GM11168 (cell line): ENCODE measurements around the gene RASD1.
"Not testable (repeated sequence)": the region's sequence is repeated elsewhere in the genome, so short reads cannot be mapped to it uniquely, and the experiment has no call there.

ENCODE experiments used
- in situ Hi-C: fragments of 300-500 bp; cut with MboI; formaldehyde crosslinking; loops from one replicate; pipeline ENCODE4 v1.12.0; 2022; ENCODE audit warnings: low sequenced_read_pairs; ENCODE audit not compliant: unreplicated experiment

Gene RASD1

DNA sequence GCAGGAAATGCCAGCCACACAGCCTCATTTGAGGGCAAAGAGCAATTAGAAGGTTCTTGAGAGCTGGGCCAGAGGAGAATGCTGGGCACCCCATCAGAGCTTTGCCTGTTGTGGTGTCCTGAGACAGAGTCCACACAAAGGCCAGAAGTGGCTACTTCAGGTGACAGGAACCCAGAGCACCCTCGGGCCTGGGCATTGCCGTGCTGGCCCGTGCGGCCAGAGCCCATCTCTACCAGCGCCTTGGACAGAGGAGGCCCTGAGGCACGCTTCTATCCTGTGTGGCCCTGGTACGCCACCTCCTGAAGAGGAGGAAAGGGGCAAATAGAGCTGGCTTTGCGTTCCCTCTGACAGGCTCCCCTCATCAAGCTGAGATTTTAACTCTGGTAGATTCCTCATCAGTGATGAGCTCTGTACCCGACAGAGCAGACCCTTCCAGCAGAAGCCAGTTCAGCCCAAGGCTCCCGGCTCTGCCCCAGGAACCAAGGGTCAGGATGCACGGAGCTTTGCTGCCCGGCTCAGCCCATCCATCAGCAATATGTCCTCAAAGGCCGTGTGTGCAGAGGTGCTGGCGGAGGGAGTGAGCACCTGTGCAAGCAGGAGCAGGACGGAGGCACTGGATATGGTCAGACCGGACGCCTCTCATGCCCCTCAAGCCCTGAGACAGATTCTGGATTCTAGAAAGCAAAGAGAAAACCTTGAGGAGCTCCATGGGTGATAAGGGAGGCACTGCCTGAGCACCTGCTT is 3.4 kb upstream of the RASD1 start:
- in situ Hi-C loops, result loop anchor here (5.0 kb wide), 1 partner anchor 148 kb away; no protein-coding TSS in a partner anchor

DNA sequence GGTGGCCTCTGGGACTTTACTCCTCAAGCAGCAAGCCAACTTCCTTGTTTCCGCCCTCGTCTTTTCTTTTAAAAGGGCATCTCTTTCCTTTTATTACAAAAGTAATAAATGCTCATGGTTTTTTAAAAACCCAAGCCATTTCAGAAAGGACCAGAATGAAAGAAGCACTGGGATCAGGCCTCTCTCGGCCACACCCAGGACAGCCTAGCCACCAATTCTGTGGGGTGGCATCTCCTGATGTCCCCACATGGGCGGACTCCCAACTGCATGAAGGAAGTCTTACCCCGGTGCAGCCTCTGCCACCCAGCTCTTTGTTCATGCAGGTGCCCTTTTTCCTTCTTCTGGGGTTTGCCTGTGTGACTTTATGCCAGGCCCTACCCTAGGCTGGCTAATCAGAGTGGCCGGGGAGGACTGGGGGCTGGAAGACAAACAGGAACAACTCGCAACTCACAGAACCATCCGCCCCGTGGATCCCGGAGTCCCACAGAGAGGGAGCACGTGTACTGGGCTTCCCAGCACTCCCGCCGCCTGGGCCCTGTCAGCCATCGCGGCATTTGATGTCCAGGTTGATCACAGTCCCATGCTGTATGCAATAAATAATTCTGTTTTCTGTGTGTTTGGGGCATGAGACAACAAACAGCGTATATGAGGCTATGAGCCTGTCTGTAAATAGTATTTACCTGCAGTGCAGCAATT is 2.6 kb upstream of the RASD1 start:
- in situ Hi-C loops, result loop anchor here (5.0 kb wide), 1 partner anchor 149 kb away; no protein-coding TSS in a partner anchor

DNA sequence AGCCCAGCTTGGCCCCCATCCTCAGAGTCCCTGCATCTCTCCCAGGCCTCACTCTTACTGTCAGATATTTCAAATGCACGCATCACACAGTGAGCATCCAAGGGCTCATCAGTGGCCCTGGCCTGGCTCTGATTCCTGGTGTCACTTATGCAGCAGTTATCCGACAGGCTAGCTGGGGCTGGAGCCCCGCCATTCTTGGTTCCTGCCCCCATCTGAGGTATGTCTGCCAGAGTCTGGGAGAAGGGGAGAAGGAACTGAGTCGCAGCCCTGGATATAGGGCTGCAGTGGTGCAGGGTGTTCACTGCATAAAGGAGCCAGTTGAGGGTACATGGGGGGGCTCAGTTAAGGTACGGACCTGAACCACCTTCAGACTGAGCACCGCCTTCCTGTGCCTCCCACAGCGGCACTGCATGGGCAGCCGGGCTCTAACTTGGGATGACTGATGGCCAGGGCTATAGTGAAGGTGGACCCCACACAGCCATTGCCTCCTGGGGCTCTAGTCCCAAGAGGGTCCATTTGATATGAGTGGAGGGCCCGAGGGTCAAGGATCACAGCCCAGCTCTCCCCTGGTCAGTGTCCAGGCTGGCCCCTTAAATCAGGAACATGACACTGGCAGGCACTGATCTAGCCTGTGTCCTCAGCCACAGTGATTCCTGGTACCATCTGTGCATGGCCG is 1.8 kb upstream of the RASD1 start:
- in situ Hi-C loops, result loop anchor here (5.0 kb wide), 1 partner anchor 149 kb away; no protein-coding TSS in a partner anchor

DNA sequence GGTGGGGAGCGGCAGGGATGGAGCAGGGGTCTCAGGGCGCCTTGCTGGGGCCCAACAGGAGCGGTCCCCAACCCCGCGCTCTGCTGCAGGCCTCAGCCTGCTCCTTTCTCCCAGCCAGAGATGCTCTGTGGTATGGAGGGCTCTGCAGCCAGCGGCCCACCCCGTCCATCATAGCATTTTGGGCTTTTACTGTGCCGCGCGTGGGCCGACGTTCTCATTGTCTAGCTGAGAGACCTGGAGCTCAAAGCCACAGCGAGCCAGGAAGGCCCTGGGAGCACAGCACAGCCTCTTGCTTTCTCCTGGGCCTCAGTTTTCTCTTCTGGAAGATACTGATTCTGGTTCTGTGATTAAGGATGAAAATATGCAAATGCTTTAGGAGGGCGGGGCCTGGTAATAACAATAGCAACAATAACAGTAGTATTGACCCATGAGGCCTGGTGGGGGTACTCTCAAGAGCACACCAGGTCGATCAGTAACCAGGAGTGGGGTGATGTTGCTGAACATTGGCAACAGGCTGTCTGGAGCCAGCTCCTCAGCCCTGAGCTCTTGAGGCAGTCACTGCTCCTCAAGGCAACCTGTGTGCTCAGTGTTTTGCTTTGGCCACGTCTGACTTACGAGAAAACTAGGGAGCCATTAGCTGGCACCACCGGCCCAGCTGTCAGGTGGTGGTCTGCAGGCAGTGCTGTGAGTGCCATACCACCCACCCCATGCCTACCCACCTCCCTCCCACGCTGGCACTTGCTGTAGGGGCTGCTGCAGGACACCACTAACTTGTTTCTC is 1.1 kb upstream of the RASD1 start:
- in situ Hi-C loops, result loop anchor here (5.0 kb wide), 1 partner anchor 150 kb away; no protein-coding TSS in a partner anchor

DNA sequence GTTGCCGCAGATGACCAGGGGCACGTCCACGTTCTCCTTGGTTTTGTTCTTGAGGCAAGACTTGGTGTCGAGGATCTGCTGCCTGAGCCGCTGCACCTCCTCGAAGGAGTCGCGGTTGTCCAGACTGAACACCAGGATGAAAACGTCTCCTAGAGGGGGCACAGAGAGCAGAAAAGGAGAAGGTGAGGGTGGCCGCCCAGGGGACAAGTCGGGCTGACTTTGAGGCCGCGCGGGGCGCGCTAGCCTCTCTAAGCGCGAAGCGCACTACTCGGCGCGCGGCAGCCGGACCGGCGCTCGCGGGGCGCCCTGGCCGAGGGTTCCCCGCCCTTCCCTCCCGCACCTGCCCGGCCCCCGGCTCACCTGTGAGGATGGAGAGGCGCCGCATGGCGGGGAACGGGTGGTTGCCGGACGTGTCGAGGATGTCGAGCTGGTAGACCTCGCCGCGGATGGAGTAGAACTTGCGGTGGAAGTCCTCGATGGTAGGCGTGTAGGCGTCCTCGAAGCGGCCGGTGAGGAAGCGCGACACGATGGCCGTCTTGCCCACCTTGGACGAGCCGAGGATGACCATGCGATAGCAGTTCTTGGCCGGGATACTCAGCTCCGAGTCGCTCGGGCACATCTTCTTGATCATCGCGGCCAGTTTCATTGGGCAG is 533 bp downstream of the RASD1 start:
- in situ Hi-C loops, result loop anchor here (5.0 kb wide), 1 partner anchor 152 kb away; no protein-coding TSS in a partner anchor

DNA sequence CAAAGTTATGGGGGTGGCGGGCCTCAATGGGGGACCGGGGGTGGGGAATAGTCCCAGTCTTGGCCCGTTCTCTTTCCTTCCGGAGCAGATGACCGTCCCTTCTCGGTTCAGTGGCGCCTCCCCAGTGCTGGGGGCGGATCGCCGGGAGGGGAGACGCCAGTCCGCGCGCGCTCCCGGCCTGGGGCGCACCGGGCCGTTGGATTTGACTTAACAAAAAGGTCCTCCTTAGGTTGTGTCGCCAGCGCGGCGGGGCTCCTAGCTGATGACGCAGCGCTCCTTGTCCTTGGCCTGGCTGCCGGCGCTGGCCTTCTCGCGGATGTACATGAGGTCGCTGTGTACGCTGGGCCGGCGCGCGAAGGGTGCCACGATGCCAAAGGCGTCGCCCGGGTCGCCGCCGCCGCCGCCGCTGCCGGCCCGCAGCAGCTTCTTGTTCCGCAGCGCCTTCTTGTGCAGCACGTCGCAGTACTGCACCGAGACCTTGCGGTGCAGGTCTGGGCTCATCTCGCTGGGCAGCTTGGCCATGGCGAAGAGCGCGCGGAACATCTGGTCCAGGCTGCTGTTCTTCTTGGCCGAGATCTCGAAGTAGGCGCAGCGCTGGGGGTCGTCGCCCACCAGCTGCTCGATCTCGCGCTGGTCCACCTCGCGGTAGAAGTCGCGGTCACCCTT is 1.2 kb downstream of the RASD1 start:
- in situ Hi-C loops, result loop anchor here (5.0 kb wide), 1 partner anchor 152 kb away; no protein-coding TSS in a partner anchor

DNA sequence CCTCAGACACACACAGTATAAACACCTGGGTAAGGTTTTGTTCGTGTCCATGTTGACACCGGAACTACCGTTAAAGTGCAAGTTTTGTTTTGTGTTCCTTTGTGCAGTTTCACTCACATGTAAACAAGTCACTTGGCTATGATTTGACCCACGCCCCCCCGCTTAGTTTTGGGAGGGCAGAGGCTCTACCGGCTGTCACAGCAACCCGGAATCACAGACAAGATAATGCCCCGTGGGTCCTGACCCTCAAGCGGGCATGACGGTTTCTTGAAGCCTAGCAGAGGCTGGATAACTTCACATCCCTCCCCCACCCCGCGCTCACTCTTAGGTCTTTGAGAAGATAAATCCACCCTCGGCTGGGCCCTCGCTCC is 1.7 kb downstream of the RASD1 start:
- in situ Hi-C loops, result no loop called here

DNA sequence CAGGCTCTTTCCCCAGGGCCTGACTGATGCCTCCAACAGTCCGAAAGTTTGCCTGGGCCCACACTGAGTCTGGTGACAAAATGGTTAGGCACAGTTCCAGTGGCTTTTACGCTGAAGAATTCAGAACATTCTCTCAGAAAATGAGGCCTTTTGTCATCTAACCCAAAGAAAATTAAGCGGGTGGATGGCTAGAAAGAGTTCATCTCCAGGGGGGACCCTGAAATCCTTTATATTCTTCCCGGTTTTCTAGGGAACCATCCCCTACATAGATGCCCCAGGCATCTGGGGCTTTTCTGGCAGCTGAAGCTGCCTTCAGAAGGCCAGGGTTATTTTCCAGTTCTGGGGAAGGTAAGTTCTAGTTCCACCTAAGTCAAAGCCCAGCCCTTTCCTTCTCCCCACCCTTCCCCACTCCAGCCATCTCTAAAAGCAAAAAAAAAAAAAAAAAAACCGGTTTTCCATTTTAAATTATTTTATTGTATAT is 2.2 kb downstream of the RASD1 start:
- in situ Hi-C loops, result no loop called here

DNA sequence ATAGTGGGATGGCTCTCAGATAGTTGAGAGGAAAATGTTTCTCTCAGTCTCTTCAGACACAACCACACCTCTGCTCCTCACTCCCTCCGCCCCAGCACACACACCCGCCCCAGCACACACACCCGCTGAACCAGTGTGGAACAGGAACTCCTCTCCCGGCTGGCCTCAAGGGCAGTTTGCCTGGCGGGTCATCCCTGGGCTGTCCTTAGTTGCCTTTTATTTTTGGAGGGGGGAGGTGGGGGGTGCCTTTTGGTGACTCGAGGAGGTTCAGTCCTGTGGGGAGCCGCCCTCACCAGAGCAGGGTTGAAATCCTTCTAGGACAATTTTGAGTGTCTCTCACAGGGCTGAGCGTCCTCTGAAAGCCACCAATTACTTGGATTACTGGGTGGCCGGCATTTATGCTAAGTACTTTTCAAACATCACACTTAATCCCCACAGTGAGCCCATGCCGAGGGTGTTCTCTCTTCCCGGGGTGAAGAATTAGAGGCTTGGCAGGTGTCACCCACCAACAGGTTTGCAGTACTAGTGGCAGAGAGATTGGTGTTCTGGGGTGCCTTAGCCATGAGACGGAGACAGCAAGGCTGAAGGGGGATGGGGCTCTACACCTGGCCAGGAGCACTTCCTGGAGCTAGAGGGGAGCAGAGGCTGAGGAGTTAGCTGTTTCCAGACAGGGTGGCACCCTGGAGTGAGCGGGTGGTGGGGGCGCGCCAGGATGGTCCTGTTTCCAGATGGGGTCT is 2.8 kb downstream of the RASD1 start:
- in situ Hi-C loops, result no loop called here

DNA sequence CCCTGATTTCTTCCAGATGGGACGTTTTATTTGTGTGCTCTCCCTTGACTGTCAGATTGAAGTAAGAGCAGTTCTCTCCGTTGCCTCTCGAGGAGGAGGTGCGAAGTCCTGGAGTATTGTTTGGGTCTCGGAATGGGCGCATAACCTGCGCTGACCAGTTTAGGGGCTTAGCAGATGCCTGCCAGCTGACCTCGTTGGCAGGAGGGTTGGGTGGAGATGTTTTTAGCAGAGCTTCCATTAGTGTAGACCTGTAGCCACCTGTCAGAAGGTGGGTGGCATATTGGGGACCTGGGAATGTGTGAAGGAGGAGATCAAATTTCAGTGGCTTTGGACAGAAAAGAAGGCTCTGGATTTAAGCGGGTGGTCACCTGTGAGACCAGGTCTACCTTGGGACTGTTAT is 3.6 kb downstream of the RASD1 start:
- in situ Hi-C loops, result no loop called here

DNA sequence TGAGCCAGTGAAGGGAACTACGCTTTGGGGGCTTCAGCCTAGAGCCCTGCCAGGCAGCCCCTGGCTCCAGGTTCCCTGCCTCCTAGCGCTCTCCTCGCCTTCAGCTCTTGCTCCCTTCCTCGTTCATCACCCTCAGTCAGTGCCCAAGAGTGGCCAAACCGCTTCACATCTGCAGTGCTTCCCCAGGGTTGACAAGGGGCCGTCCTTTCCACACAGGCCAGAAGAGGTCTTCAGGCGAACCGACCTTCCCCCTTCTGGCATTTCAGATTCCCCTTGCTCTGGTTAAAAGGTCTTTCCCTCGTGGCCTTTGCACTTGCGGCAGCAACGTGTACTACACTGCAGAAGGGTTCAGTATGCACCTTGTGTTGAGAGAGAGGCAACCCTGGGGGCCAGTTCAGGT is 4.1 kb downstream of the RASD1 start:
- in situ Hi-C loops, result no loop called here

DNA sequence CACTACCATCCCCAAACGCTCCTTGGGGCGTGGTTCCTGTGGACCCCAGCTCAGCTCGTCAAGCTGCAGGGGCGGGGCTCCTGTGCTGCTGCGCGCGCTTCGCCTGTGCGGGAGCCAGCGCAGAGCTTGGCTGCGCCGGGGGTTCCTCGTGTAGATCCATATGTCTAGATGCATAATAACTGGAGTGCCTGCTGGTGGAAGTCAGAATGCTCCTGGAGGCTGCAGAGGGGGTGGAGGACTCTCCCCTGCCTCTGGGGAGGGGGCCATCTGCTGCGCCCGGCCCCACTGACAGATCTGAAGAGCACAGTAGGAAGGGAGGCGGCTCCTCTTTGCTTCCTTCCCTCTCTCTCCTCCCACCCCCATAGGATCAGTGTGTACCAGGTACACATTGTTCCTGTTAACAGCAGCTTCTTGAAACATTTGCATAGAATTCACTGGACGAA is 4.6 kb downstream of the RASD1 start:
- in situ Hi-C loops, result no loop called here

DNA sequence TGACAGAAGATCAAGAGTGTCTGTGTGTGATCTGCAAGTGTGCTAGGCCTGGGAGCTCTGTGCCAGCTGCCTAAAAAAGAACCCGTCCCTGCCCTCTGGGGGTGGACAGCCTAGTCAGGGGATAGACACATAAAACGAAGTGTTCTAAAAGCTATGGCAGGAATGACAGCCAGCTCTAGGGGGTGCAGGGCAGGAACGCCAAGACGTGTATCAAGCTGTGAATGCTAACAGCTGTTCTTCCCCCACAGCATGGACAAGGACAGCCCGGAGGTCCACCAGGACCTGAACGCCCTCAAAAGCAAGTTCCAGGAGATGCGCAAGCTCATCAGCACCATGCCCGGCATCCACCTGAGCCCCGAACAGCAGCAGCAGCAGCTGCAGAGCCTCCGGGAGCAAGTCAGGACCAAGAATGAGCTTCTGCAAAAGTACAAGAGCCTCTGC is 5.1 kb downstream of the RASD1 start:
- in situ Hi-C loops, result no loop called here

DNA sequence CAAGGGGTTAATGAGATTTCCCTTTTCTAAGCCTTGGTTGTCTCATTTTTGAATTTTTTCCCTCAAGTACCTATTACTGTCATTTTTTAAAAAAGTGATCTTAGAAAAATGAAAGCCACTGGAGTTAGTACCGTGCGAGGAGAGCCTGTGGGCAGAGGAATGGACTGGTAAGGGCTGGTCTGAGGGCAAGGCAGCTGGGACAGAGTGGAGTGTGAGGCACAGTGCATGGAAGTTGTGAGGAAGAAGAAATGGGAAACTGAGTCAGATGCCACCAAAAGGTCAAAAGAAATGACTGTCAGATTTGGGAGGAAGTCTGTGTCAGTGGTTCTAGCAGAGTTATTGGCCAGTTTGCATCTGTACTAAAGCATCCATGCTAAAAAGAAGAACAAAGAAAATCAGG is 8.2 kb downstream of the RASD1 start:
- in situ Hi-C loops, result no loop called here

DNA sequence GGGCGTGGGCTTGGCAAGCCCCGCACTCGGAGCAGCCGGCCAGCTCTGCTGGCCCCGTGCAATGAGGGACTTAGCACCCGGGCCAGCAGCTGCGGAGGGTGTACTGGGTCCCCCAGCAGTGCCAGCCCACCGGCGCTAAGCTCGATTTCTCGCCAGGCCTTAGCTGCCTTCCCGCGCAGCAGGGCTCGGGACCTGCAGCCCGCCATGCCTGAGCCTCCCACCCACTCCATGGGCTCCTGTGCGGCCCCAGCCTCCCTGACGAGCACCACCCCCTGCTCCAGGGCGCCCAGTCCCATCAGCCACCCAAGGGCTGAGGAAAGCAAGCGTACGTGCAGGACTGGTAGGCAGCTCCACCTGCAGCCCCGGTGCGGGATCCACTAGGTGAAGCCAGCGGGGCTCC is 9.8 kb downstream of the RASD1 start:
- in situ Hi-C loops, result not testable (repeated sequence)

DNA sequence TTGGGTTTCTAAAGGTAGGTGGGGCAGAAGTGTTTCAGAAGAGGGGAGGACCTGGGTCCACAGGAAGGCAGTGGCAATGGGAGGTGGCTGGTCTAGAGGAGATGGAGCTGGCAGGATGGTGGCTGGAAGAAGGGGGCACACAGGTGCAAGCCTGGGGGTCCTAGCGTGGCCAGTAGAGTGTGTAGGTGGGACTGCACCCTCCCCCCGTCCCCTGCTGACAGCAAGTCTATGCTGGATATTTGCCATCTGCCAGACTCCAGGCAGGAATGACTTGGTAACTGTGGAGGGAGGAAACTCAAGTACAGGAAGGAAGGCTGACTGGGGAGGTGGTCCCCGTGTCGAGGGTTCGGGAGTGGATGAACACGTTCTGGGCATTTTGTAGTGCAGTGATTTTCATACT is 10.8 kb downstream of the RASD1 start:
- in situ Hi-C loops, result no loop called here

DNA sequence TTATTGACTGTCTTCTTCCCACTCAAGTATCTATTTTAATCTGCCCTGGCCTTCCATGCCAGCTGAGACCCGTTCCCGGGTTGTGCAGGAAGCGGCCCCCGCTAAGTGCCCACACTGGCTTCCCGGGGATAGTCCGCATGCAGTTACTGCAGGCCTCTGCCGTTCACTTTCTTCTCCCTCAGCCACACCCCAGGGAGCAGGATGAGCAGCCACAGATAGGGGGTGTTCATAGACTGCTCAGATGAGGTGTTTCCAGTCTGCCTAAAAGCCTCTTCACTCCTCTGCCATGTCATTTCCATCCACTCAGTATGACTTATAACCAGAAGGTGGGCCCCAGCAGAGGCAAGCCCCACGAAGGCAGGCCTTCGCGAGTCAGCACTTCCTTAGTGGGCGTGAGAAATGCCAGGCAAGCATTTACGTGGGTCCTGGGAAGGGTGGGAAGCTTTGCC is 11.7 kb downstream of the RASD1 start:
- in situ Hi-C loops, result no loop called here

DNA sequence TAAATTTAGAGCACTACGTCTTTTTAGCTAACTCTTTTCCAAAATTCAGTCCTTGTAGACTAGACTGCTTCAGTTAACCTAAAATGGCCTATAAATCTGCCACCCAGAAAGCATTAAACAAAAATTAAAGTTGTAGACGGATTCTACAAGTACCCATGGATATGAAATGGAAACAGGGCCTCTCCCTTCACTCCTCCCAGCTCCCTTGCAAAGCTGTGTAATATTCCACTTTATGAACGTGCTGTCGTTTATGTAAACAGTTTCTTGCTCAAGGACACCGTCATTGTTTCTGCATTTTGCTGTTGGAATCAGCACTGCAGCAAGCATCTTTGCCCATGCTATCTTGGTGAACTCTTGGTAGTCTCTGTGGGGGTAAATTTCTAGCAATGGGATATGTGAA is 14.3 kb downstream of the RASD1 start:
- in situ Hi-C loops, result no loop called here
